Astrocyte (in vitro differentiated cells and primary cell): ENCODE data around the gene AK8. TPM values are rescaled to one million over a fixed set of nuclear protein-coding genes. Genes with fewer than 3 reads are reported as not detected.

Experiments
- DNase-seq: peaks from one replicate; pipeline ENCODE4 v3.0.0-alpha.2; 2010; ENCODE audit warnings: low read depth
- FAIRE-seq: peaks from 2 replicates; lab custom pipeline; 2011; peaks lifted over from hg19 to GRCh38; lab: Jason Lieb, UNC
- H2AFZ ChIP-seq: 2 replicates; pipeline ENCODE4 v1.6.0; 2012; ENCODE audit warnings: low read depth, low read length, inconsistent platforms
- H3K27ac ChIP-seq: 2 replicates; pipeline ENCODE4 v1.5.1; 2011; ENCODE audit warnings: low read depth, low read length, inconsistent platforms
- H3K27me3 ChIP-seq: 2 replicates; pipeline ENCODE4 v1.6.0; 2011; ENCODE audit warnings: low read length, inconsistent platforms; ENCODE audit not compliant: insufficient read depth
- H3K36me3 ChIP-seq: 2 replicates; pipeline ENCODE4 v1.5.1; 2011; ENCODE audit warnings: low read length, inconsistent platforms; ENCODE audit not compliant: insufficient read depth
- H3K4me1 ChIP-seq: 2 replicates; pipeline ENCODE4 v1.5.1; 2011; ENCODE audit warnings: low read length, inconsistent platforms; ENCODE audit not compliant: insufficient read depth
- H3K4me2 ChIP-seq: 2 replicates; pipeline ENCODE4 v1.6.0; 2012; ENCODE audit warnings: low read length, inconsistent platforms
- H3K4me3 ChIP-seq: 2 replicates; pipeline ENCODE4 v1.5.1; 2011; ENCODE audit warnings: low read depth, mild to moderate bottlenecking, low read length, inconsistent platforms; ENCODE audit not compliant: insufficient read depth
- H3K79me2 ChIP-seq: 2 replicates; pipeline ENCODE4 v1.6.0; 2012; ENCODE audit warnings: mild to moderate bottlenecking, low read length, inconsistent platforms; ENCODE audit not compliant: insufficient read depth
- H3K9ac ChIP-seq: 2 replicates; pipeline ENCODE4 v1.6.0; 2012; ENCODE audit warnings: mild to moderate bottlenecking, low read length, inconsistent platforms
- H3K9me3 ChIP-seq: 2 replicates; pipeline ENCODE4 v1.5.1; 2012; ENCODE audit warnings: low read depth, mild to moderate bottlenecking, low read length, inconsistent platforms; ENCODE audit not compliant: insufficient read depth
- H4K20me1 ChIP-seq: 2 replicates; pipeline ENCODE4 v1.6.0; 2012; ENCODE audit warnings: low read length, inconsistent platforms; ENCODE audit not compliant: insufficient read depth
- H3K27ac Mint-ChIP-seq: one replicate; pipeline ENCODE4 v1.8.0; 2021; ENCODE audit warnings: mild to moderate bottlenecking, mixed read lengths; ENCODE audit not compliant: unreplicated experiment
- H3K27me3 Mint-ChIP-seq: one replicate; pipeline ENCODE4 v1.8.0; 2021; ENCODE audit warnings: low read depth, mixed read lengths; ENCODE audit not compliant: unreplicated experiment
- H3K36me3 Mint-ChIP-seq: one replicate; pipeline ENCODE4 v1.8.0; 2021; ENCODE audit warnings: low read depth, mixed read lengths; ENCODE audit not compliant: unreplicated experiment
- H3K4me1 Mint-ChIP-seq: one replicate; pipeline ENCODE4 v1.8.0; 2021; ENCODE audit warnings: low read depth, mixed read lengths; ENCODE audit not compliant: unreplicated experiment
- H3K4me3 Mint-ChIP-seq: one replicate; pipeline ENCODE4 v1.8.0; 2021; ENCODE audit warnings: mild to moderate bottlenecking, moderate library complexity, mixed read lengths; ENCODE audit not compliant: unreplicated experiment
- H3K9me3 Mint-ChIP-seq: one replicate; pipeline ENCODE4 v1.8.0; 2021; ENCODE audit warnings: mild to moderate bottlenecking, mixed read lengths; ENCODE audit not compliant: unreplicated experiment
- EZH2 ChIP-seq: IDR thresholded peaks from 2 replicates; pipeline ENCODE4 v1.6.1; 2012; ENCODE audit warnings: mild to moderate bottlenecking, low read length, inconsistent platforms; ENCODE audit not compliant: insufficient read depth
- total RNA-seq: library from RNA; stranded (reverse); gene quantifications from 2 replicates; pipeline ENCODE4 v1.2.1, GENCODE V29; 2021
- TF ChIP-seq, protein P1 (sequence below): IDR thresholded peaks from 2 replicates; pipeline ENCODE4 v1.5.1; 2011; ENCODE audit warnings: low read depth, mild to moderate bottlenecking, inconsistent platforms, low read length, moderate library complexity; ENCODE audit not compliant: insufficient read depth

AK8 gene
- total RNA-seq, 1 donor from 2014 or later: 0.27 TPM

DNA sequence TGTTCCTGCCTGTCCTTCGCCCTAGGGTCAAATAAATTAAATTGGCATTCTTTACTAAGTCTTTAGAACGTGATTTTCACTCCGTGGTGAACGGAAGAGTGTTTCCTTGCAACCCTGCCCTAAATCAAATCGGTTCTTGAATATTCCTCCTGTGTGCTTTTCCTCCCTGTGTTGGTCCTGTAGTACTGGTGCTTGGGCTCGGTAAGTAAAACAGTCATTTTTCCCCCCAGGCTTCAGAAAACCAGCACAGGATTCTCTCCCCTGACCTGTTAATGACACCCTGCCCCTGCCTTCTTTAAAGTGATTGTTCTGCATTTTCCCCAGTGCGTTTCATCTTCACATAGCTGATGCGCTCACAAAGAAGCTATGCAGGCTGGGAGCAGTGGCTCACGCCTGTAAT is 96.0 kb downstream of the AK8 start:
- no peaks in the 10 kb centered on the region for H3K36me3 Mint-ChIP-seq
- no peak overlapping the region for H3K4me3 Mint-ChIP-seq
- Histone ChIP-seq H3K27ac (no peak overlapping the region), H3K27me3 (peaks cover 14% of the 10 kb centered on the region), H3K4me1 (no peaks in the 10 kb centered on the region), H3K4me2 (no peak overlapping the region), H3K36me3 (no peaks in the 10 kb centered on the region), H3K9me3 (no peaks in the 10 kb centered on the region), H3K79me2 (no peaks in the 10 kb centered on the region), H3K4me3 (no peak overlapping the region), H4K20me1 (no peaks in the 10 kb centered on the region), H3K9ac (no peak overlapping the region), H2AFZ (no peak overlapping the region)
- no peaks in the 10 kb centered on the region for H3K9me3 Mint-ChIP-seq
- TF ChIP-seq, protein P1, sequence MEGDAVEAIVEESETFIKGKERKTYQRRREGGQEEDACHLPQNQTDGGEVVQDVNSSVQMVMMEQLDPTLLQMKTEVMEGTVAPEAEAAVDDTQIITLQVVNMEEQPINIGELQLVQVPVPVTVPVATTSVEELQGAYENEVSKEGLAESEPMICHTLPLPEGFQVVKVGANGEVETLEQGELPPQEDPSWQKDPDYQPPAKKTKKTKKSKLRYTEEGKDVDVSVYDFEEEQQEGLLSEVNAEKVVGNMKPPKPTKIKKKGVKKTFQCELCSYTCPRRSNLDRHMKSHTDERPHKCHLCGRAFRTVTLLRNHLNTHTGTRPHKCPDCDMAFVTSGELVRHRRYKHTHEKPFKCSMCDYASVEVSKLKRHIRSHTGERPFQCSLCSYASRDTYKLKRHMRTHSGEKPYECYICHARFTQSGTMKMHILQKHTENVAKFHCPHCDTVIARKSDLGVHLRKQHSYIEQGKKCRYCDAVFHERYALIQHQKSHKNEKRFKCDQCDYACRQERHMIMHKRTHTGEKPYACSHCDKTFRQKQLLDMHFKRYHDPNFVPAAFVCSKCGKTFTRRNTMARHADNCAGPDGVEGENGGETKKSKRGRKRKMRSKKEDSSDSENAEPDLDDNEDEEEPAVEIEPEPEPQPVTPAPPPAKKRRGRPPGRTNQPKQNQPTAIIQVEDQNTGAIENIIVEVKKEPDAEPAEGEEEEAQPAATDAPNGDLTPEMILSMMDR: no peak
- no peak for TF ChIP-seq EZH2
- no peak for FAIRE-seq
- peaks cover 7% of the 10 kb centered on the region for H3K4me1 Mint-ChIP-seq
- peaks cover 19% of the 10 kb centered on the region for H3K27me3 Mint-ChIP-seq
- DNase-seq: no peak
- H3K27ac Mint-ChIP-seq: no peak overlapping the region

DNA sequence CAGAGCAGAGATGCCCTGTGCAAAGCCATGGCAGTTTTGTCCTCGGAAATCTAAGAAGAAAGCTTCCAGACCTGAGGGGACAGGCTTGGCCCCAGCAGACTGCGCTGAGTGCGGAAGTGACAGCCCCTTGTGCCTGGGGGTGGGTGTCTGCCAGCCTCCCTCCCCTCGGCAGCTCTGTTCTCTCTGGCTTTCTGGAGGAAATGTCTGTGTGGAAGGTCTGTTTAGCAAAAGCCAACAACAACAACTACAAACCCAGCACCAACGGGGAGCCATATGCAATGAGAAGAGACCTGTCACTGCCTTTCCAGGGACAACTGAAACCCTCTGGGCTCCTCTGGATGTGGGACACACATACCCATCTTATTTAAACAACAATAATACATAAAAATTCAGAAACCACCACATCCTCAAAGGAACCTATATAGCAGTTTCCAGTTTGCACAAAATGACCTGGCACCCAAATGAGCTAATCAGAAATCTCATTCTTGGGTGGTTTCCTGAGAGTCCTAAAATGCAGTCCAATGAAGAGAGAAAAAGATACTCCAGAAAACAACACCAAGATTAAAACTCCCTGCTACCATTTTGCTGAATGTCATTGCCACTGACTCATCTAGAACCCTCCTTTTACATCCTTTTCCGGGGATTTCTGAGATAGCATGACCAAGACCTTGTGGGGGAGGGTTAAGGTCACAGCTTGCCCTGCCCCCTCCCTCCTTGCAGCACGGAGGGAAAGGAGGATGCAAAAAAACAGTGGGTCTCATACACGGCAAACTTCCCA is 97.7 kb downstream of the AK8 start:
- Histone ChIP-seq H2AFZ (no peak overlapping the region), H4K20me1 (no peaks in the 10 kb centered on the region), H3K27me3 (peaks cover 14% of the 10 kb centered on the region), H3K9me3 (no peaks in the 10 kb centered on the region), H3K4me3 (no peak overlapping the region), H3K79me2 (no peaks in the 10 kb centered on the region), H3K27ac (no peak overlapping the region), H3K4me2 (no peak overlapping the region), H3K4me1 (no peaks in the 10 kb centered on the region), H3K9ac (no peak overlapping the region), H3K36me3 (no peaks in the 10 kb centered on the region)
- peaks cover 7% of the 10 kb centered on the region for H3K4me1 Mint-ChIP-seq
- H3K4me3 Mint-ChIP-seq: peak overlapping the region; percentile 45
- no peak for DNase-seq
- no peaks in the 10 kb centered on the region for H3K9me3 Mint-ChIP-seq
- TF ChIP-seq, protein P1: no peak
- no peak for TF ChIP-seq EZH2
- H3K27me3 Mint-ChIP-seq: peaks cover 10% of the 10 kb centered on the region
- no peaks in the 10 kb centered on the region for H3K36me3 Mint-ChIP-seq
- H3K27ac Mint-ChIP-seq: no peak overlapping the region
- FAIRE-seq: no peak

DNA sequence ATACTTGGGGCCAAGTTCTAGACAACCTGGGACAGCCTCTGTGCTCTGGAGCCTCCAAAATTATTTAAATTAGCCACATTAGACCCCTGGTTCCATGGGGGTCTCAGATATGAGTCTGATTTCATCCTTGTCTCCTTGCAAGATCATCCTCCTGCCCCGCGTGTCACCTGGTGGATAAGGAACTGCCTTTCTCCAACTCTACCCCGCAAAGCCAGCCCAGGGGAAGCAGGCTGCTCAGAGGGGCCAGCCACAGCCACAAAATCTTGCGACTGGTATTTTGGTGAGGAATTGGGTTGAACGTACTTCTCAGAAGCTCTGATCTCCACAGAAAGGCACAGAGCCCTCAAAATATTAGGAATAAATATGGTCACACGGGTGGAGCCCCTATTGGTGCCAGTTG is 101.2 kb downstream of the AK8 start:
- H3K36me3 ChIP-seq: no peaks in the 10 kb centered on the region
- H3K9ac ChIP-seq: no peak overlapping the region
- Mint-ChIP-seq H3K4me3 (no peak overlapping the region), H3K27me3 (peaks cover 7% of the 10 kb centered on the region), H3K36me3 (peaks cover 9% of the 10 kb centered on the region), H3K9me3 (peaks cover 7% of the 10 kb centered on the region), H3K4me1 (peaks cover 7% of the 10 kb centered on the region), H3K27ac (no peak overlapping the region)
- TF ChIP-seq EZH2: no peak
- TF ChIP-seq, protein P1: no peak
- H3K4me2 ChIP-seq: no peak overlapping the region
- H3K27me3 ChIP-seq: peaks cover 14% of the 10 kb centered on the region
- no peak overlapping the region for H3K27ac ChIP-seq
- FAIRE-seq: no peak
- no peak overlapping the region for H3K4me3 ChIP-seq
- H4K20me1 ChIP-seq: no peaks in the 10 kb centered on the region
- no peaks in the 10 kb centered on the region for H3K9me3 ChIP-seq
- no peak for DNase-seq
- no peaks in the 10 kb centered on the region for H3K79me2 ChIP-seq
- no peaks in the 10 kb centered on the region for H3K4me1 ChIP-seq
- H2AFZ ChIP-seq: no peak overlapping the region
